ENCODE measurements around the gene PRSS38.
A peak's percentile ranks its signal among the peaks of the same experiment; 100 is the strongest.

The PRSS38 gene

DNA sequence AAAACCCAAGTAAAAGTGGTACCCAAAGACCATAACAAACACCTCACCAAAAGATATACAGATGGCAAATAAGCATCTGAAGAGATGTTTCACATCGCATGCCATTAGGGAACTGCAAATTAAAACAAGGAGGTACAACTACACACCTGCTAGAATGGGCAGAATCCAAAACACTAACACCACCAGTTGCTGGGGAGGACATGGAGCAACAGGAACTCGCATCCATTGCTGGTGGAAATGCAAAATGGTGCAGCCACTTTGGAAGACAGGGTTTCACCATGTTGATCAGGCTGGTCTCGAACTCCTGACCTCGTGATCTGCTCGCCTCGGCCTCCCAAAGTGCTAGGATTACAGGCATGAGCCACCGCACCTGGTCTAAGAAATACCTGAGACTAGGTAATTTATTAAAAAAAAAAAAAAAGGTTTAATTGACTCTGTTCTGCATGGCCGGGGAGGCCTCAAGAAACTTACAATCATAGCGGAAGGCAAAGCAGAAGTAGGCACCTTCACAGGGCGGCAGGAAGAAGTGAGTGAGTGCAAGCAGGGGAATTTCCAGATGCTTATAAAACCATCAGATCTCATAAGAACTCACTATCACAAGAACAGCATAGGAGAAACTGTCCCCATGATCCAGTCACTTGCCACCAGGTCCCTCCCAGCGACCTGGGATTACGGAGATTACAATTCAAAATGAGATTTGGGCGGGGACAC, 30.2 kb upstream of the PRSS38 start:
- no peak for DNase-seq (ENCODE audit: low read depth)
- no peak overlapping the region for H3K4me3 ChIP-seq (ENCODE audit: low read length)
- TF ChIP-seq, protein P1, sequence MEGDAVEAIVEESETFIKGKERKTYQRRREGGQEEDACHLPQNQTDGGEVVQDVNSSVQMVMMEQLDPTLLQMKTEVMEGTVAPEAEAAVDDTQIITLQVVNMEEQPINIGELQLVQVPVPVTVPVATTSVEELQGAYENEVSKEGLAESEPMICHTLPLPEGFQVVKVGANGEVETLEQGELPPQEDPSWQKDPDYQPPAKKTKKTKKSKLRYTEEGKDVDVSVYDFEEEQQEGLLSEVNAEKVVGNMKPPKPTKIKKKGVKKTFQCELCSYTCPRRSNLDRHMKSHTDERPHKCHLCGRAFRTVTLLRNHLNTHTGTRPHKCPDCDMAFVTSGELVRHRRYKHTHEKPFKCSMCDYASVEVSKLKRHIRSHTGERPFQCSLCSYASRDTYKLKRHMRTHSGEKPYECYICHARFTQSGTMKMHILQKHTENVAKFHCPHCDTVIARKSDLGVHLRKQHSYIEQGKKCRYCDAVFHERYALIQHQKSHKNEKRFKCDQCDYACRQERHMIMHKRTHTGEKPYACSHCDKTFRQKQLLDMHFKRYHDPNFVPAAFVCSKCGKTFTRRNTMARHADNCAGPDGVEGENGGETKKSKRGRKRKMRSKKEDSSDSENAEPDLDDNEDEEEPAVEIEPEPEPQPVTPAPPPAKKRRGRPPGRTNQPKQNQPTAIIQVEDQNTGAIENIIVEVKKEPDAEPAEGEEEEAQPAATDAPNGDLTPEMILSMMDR (conservative IDR thresholded peaks at IDR 0.05; ENCODE audit: low read length) = no peak

DNA sequence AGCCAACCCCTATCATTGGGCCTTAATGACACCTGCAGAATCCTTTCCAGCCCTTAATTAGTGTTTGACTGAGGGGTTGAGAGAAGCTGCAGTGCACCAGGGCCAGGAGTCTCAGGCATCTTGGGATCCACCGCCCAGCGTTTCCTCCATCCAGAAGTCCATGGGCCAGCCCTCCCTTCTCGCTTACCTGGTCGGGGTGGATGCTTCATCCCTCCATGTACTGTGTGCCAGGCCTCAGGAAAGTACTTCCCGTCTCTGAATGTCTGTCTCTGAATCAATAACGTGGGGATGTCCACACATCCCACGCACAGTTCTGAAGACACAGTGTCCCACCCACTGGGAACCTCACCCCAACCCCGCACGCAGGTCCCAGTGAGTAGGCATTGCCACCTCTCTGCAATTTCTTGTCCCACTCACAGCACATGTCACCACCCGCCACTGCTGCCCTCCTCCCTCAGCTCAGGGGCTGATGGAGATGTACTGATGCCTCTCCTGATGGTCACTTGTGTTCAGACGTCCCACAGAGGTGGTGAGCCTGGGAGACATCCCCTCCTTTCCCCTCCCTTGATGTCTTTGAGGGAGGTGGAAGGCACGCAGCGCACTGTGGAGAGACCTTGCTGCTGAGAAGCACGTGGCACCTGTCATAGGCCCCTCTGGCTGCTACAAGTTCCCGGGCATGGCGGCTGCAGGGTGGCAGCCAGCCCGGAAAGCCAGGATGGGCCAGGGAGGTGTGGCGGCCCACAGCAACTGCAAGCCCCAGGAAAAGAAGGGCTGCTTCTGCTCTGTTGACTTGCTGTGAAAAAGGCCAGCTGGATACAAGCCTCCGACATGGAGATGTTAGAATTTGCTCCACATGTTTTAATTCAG, 29.4 kb upstream of the PRSS38 start:
- no peak for DNase-seq (ENCODE audit: low read depth)
- no peak overlapping the region for H3K4me3 ChIP-seq (ENCODE audit: low read length)
- TF ChIP-seq, protein P1 (conservative IDR thresholded peaks at IDR 0.05; ENCODE audit: low read length) = no peak

DNA sequence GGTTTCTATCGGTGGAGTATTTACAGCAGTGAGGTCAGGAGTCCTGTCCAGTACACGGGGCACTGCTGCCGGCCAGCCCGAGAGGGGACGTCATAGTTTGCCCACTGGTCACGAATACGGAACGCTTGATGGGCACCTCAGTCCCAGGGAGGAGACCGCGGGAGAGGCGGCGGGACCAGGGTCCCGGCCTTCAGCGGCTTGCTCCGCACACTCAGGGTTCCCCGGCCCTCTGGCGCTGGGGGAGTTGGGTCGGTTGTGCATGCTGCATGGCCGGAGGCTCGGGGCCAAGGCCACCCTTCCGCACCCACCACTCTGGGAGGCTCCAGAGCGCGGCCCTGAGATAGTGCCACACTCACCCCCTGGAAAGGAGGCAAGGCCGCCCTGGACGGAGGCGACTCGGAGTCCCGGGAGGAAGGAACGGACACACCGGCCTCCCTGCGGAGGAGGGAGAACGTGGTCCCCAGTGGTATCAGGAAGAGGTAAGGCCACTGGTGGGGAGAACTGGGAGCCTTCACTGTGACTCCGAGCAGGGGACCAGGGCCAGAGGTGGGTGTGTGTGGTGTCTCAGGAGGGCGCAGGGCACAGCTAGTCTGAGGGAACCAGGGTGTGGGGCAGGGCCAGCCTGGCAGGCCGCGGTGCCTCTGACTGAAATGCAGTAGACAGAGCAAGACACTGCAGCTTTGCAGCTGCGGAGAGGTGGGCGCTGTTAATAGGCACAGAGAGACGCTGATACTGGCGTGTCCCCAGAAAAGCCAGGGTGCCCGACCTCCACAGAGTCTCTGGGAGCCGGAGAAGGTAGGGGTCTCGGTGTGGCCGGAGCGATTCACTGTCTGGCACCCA, 28.6 kb upstream of the PRSS38 start:
- no peak for DNase-seq (ENCODE audit: low read depth)
- H3K4me3 ChIP-seq (ENCODE audit: low read length) = peak overlapping the region; percentile 75

DNA sequence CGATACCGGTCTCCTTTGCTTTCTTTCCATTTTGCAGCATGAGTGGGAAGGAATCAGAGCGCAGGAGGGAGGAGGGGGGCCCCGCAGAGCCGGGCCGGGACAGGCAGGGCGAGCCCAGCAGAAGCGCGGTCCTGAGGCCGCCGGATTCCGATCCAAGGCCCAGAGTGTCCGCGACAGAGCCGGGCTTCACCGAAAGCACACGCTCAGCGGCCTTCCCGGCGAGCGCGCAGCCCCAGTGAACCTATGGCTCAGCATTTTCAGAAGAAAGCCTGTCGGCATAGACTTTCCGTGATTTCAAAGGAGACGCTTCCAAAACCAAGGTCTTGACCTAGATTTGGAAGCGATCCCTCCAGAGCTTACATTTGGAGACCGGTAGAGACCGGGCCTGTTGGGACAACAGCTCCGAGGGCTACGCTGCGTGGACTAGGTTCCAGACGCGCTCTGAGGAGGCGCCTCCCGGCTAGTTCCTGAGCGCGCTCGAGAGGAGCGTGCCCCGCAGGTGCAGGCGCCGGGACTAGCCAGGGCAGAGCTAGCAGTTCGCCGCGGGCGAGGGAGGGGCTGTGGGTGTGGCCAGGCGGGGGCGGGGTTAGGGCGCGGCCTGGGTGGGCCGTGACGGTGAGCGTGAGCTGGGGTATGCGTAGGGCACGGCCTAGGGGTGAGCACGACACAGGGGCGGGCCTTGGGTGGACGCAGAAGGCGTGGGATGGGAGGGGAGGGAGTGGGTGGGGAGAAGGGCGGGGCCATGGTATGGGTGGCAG, 27.8 kb upstream of the PRSS38 start:
- TF ChIP-seq, protein P1 (conservative IDR thresholded peaks at IDR 0.05; ENCODE audit: low read length) = no peak
- H3K4me3 ChIP-seq (ENCODE audit: low read length) = peak overlapping the region; percentile 75
- DNase-seq (ENCODE audit: low read depth) = peak; percentile 94

More for the DNA sequence above, 28.6 kb upstream of the PRSS38 start:
- TF ChIP-seq, protein P1 (conservative IDR thresholded peaks at IDR 0.05; ENCODE audit: low read length) = no peak

DNA sequence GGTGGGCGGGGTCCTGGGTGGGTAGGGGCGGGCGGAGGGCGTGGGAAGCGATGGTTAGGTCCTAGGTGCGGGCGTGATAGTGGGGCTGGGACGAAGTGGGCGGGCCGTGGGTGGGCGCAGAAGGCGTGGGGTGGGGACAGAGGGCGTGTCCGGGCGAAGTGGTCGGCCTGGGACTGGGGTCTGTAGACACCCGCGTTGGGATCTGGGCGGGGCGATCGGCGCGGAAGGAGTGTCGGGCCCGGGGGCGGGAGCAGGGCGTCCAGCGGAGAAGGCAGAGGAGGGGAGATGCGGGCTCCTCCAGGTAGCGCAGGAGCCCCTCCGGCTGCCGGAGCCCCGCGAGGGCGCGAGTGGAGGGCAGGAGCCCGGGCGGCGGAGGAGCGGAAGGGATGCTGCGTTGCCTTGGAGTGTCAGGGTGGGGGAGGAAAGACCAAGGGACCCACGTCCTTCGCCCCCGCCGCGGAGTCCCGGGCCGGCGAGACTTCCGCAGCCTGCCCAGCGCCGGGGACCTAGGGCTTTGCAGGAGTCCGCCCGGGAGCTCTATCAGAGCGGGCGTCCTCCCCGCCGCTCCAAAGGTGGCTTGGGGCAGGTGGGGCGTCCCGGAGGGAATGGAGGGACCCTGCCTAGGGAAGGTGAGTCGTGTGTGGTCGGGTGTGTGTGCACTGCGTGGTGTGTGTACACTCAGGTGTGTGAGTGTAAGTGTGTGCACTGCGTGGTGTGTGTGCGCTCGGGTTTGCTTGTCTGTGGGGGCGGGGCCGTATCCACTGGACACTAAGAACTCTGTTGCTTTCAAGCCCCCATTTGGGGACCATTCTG, 27.0 kb upstream of the PRSS38 start:
- H3K4me3 ChIP-seq (ENCODE audit: low read length) = peak overlapping the region; percentile 75
- no peak for DNase-seq (ENCODE audit: low read depth)
- TF ChIP-seq, protein P1 (conservative IDR thresholded peaks at IDR 0.05; ENCODE audit: low read length) = no peak
